Gastroesophageal sphincter (tissue), 3 donors: ENCODE data around the gene TEKTIP1.

ENCODE experiments used
- POLR2A ChIP-seq, 2 donors: fragments of 450-650 bp; IDR thresholded peaks; one replicate each; pipeline ENCODE4 v1.6.1; 2017; ENCODE audit warnings: antibody characterized with exemption in 2 of 2, mild to moderate bottlenecking in 2 of 2, moderate library complexity in 1 of 2
- POLR2AphosphoS5 ChIP-seq: sonication (generic); formaldehyde crosslinking; IDR thresholded peaks from one replicate; pipeline ENCODE4 v1.6.1; 2017; ENCODE audit warnings: antibody characterized with exemption
- TF ChIP-seq, protein P1 (sequence below), 4 experiments: fragments of 200-600 bp in 2 of 4; fragments of 450-650 bp in 2 of 4; sonication (generic) in 1 of 4; IDR thresholded peaks; one replicate each; pipeline ENCODE4 v1.5.1; 2017 to 2019; ENCODE audit warnings: antibody characterized with exemption in 4 of 4, mild to moderate bottlenecking in 2 of 4, moderate library complexity in 2 of 4

- TF ChIP-seq, protein P1, sequence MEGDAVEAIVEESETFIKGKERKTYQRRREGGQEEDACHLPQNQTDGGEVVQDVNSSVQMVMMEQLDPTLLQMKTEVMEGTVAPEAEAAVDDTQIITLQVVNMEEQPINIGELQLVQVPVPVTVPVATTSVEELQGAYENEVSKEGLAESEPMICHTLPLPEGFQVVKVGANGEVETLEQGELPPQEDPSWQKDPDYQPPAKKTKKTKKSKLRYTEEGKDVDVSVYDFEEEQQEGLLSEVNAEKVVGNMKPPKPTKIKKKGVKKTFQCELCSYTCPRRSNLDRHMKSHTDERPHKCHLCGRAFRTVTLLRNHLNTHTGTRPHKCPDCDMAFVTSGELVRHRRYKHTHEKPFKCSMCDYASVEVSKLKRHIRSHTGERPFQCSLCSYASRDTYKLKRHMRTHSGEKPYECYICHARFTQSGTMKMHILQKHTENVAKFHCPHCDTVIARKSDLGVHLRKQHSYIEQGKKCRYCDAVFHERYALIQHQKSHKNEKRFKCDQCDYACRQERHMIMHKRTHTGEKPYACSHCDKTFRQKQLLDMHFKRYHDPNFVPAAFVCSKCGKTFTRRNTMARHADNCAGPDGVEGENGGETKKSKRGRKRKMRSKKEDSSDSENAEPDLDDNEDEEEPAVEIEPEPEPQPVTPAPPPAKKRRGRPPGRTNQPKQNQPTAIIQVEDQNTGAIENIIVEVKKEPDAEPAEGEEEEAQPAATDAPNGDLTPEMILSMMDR (IDR thresholded peaks at IDR 0.05) = no peak
- TF ChIP-seq POLR2AphosphoS5 (no peak), POLR2A (IDR thresholded peaks at IDR 0.05) (no peak)
Observed at GRCh38 chr19:3518659-3519058, 20.3 kb upstream of the TEKTIP1 start.
